Astrocyte of the spinal cord (primary cell): Measurements from ENCODE around the gene MPPED1.

Source experiments
- DNase-seq: peaks from one replicate; pipeline ENCODE4 v3.0.0; 2011; ENCODE audit warnings: low read depth, low spot score
- H3K4me3 ChIP-seq: 2 replicates; pipeline ENCODE4 v1.5.1; 2011; ENCODE audit warnings: low read depth, mild to moderate bottlenecking, low read length, moderate library complexity
- CTCF ChIP-seq: IDR thresholded peaks from 2 replicates; pipeline ENCODE4 v1.5.1; 2012; ENCODE audit warnings: low read depth, mild to moderate bottlenecking, low read length, inconsistent platforms
- in situ Hi-C: cut with HindIII; loops from 2 replicates; pipeline ENCODE4 v1.10.0; 2017; ENCODE audit warnings: low sequenced_read_pairs

Gene MPPED1

DNA sequence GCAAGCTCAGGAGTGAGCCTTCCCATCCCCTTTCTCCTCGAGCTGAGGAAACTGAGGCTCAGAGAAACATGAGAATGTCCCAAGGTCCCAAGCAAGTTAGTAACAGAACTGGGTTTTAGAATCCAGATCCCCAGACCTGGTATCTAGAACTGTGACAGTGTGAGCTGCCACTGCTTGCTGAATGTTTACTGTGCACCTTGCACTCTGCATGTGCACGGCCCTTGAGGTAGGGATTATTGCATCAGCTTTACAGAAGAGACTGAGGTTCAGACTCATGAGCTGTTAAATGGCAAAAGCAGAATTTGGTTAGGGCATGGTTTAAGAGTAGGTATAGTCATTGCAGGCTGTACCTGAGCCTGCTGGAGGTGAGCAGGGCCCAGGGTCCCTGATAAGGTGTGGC is 3.8 kb upstream of the MPPED1 start:
- no peak for DNase-seq
- TF ChIP-seq CTCF = no peak
- no peak overlapping the region for H3K4me3 ChIP-seq
- in situ Hi-C loops = no loop called here

- no peak overlapping the region for H3K4me3 ChIP-seq
- DNase-seq = no peak
- TF ChIP-seq CTCF = no peak
- in situ Hi-C loops = no loop called here
Measured at GRCh38 chr22:43409046-43409445, 2.8 kb upstream of the MPPED1 start.

DNA sequence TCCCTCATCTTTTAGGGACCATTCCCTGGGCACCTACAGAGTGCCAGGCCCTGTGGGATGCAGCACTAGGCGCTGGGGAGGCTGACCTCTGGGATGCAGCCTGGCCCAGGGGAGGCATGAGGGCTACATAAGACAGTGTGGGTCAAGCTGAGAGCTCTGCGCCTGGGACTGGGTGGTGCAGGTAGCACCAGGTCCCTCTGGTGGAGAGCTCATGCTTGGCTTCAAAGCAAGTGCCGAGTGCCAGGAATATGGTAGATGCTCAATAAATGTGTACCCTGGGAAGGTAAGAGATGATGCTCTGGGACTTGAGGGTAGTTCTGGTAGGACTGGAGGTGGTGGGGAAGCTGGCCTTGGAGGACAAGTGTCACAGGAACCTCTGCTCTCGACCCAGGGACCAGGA is 2.0 kb upstream of the MPPED1 start:
- H3K4me3 ChIP-seq = no peak overlapping the region
- no peak for TF ChIP-seq CTCF
- in situ Hi-C loops = no loop called here
- DNase-seq = no peak

DNA sequence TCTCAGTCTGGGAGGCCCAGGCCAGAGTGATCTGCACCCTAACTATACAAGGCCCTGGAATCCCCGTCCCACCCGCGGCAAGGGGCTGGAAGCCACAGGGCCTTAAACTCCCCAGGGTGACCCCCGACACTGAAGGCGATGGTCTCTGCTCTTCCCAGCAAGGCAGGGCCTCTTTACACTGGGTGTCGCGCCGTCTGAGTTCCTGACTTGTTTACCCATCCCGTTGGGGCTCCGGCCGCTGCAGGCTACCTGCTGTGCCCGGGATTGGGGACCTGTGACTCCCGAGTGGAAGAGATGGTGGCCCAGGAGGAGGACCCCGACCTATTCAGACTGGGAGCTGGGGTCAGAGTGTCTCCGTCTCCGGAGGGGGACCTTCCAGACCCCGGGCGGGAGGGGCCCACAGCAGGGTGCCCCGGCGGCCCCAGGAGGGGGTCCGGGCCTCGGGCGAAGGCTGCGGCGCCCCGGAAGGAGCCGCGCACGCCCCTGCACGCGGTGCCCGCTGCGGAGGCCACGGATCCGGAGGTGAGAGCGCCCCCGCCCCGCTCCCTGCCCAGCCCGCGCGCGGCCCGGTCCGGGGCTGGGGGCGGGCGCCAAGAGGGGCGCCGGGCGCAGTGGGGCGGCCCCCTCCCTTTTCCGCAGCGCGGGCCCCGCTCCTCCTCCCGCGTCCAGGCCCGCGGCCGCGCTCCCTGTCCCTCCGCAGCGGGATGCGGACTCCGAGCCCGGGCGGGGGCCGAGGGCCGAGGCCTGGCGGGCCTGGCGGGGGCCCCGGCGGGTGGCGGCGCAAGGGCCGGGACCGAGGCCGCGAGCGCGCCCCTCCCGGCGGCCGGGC is 560 bp upstream of the MPPED1 start:
- no peak for TF ChIP-seq CTCF
- H3K4me3 ChIP-seq = no peak overlapping the region
- no peak for DNase-seq
- in situ Hi-C loops = no loop called here

DNA sequence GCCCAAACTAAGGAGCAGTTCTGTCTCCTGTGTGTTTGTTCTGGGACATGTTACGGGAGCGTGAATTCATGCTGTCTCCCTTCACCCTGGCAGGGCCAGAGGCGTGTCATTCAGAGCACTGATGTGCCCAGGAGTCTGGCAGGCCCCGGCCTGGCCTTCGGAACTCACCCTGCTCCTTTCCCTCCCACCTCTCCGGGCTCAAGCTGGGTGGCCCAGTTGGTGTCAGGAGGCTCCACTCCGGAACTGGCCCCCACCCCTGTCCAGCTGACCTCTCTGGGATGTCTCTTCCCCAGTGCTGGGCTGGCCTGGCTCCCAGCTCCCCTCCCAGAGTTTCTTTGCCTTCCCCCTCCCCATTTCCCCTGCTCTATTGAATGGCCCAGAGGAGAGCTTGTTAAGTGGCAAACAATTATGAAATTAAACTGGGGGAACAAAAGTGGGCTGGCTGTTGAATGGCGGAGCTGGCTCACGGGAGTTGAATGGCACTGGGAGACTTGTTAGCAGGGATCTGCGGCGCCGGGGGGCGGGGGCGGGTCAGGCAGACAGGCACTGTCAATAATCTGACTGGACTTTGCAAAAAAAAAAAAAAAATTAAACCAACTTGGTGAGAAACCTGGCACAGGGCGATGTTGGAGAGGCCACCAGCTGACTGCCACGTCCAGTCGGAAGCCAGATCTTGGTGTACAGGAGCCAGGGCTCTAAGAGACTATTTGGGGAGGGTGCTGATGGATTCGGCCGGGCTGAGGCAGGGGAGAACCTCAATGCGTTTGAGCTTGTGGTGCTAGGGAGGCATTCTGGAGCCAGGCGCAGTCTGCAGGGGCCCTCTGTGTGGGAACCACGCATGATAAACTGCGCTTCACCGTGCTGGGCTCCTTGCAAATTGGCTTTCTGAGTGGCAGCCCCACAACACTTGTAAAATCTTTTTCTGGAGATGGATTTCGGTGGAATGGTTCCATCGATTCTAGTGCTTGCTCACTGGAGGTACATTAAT is 1.3 kb downstream of the MPPED1 start:
- H3K4me3 ChIP-seq = no peak overlapping the region
- in situ Hi-C loops = no loop called here

More for the DNA sequence above, 1.3 kb downstream of the MPPED1 start:
- no peak for TF ChIP-seq CTCF
- no peak for DNase-seq
